ENCODE results near the gene SCYGR4. TPM values are rescaled to one million over a fixed set of nuclear protein-coding genes. Genes with fewer than 3 reads are reported as not detected.

SCYGR4 gene
- not detected in 2 replicates for total RNA-seq

GRCh38 chr2:227617316-227618230 lies at the start of gene SCYGR4:
TSS of gene SCYGR4 (plus strand) at chr2:227617498. CDS start at chr2:227617498, 0 bp downstream.

GRCh38 chr2:227598835-227599503 lies 18.3 kb upstream of the SCYGR4 start, which contains the start of gene SCYGR2:
TSS of gene SCYGR2 (plus strand) at chr2:227598893. CDS start at chr2:227598893, 0 bp downstream.

GRCh38 chr2:227614740-227615139 lies 2.6 kb upstream of the SCYGR4 start, which contains the start of gene SCYGR3:
TSS of gene SCYGR3 (minus strand) at chr2:227614840. CDS start at chr2:227614840, 0 bp downstream.

GRCh38 chr2:227666631-227667170 lies 49.4 kb downstream of the SCYGR4 start, which contains the start of gene SCYGR5:
TSS of gene SCYGR5 (plus strand) at chr2:227666804. CDS start at chr2:227666804, 0 bp downstream.

Other genes starting within 250 kb of the SCYGR4 start
- not detected in 2 replicates for gene TM4SF20, start 238.2 kb upstream of the SCYGR4 start, total RNA-seq
- not detected in 2 replicates for gene SCYGR1, start 229.5 kb upstream of the SCYGR4 start, total RNA-seq
- gene AGFG1, start 145.3 kb upstream of the SCYGR4 start, total RNA-seq, result 66.1 and 98.8 TPM in 2 replicates
- gene SCYGR2, start 18.6 kb upstream of the SCYGR4 start, total RNA-seq, result not detected in 2 replicates
- gene SCYGR3, start 2.7 kb upstream of the SCYGR4 start, total RNA-seq, result not detected in 2 replicates
- not detected in 2 replicates for gene SCYGR5, start 49.3 kb downstream of the SCYGR4 start, total RNA-seq
- 0.48 TPM in 1 of 2 replicates, not detected in the other for gene SLC19A3, start 100.5 kb downstream of the SCYGR4 start, total RNA-seq
- not detected in 2 replicates for gene SCYGR6, start 107.3 kb downstream of the SCYGR4 start, total RNA-seq
- gene SCYGR7, start 110.8 kb downstream of the SCYGR4 start, total RNA-seq, result not detected in 2 replicates
- not detected in 2 replicates for gene SCYGR8, start 128.4 kb downstream of the SCYGR4 start, total RNA-seq
- gene CCL20, start 196.3 kb downstream of the SCYGR4 start, total RNA-seq, result 2.6 and 158 TPM in 2 replicates

Measured in tracheal epithelial cell (primary cell).